Measurements from ENCODE around the gene SND1.

DNA sequence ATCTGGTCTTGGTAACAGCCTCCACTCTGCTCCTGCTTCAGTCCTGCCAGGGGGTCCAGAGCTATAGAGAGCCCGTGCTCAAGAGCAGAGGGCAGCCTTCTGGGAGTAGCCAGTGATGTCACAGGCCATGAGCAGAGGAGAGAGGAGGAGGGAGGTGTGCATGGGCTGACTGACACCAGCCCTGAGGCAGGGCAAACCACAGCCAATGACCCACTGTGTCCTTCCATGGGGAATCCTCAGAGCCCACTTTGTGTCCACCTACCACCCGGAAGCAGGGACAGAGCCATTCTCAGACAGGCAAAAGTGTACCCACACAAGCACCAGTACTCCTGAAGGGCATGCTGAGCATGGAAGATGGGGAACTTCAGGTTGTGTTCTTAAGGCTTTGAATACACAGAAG, 34.0 kb upstream of the SND1 start, which contains the start of gene PAX4:
- TF ChIP-seq, protein P1, sequence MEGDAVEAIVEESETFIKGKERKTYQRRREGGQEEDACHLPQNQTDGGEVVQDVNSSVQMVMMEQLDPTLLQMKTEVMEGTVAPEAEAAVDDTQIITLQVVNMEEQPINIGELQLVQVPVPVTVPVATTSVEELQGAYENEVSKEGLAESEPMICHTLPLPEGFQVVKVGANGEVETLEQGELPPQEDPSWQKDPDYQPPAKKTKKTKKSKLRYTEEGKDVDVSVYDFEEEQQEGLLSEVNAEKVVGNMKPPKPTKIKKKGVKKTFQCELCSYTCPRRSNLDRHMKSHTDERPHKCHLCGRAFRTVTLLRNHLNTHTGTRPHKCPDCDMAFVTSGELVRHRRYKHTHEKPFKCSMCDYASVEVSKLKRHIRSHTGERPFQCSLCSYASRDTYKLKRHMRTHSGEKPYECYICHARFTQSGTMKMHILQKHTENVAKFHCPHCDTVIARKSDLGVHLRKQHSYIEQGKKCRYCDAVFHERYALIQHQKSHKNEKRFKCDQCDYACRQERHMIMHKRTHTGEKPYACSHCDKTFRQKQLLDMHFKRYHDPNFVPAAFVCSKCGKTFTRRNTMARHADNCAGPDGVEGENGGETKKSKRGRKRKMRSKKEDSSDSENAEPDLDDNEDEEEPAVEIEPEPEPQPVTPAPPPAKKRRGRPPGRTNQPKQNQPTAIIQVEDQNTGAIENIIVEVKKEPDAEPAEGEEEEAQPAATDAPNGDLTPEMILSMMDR (conservative IDR thresholded peaks at IDR 0.05 in 1 of 2, IDR thresholded peaks at IDR 0.05 in 1 of 2; ENCODE audit: low read depth in 1 of 2, low read length in 2 of 2), result no peak
- no peak for TF ChIP-seq EZH2 (IDR thresholded peaks at IDR 0.05; ENCODE audit: low read length, missing control alignments)
